ENCODE data around the gene TEAD2. TPM values are rescaled to one million over a fixed set of nuclear protein-coding genes. Genes with fewer than 3 reads are reported as not detected.

The TEAD2 gene
- total and polyA plus RNA-seq, 2 donors from 2014 or later: 15.7 to 30.2 TPM

- intact Hi-C loops (cut with DNase I): no loop called here
- peaks cover 0 to 15% (median 6%) of the 10 kb centered on the region in 3 donors for H3K36me3 ChIP-seq (ENCODE audit: control insufficient read depth in 2 of 3, insufficient read depth in 3 of 3, low read length in 3 of 3)
Measured at GRCh38 chr19:49344505-49345423, 17.5 kb downstream of the TEAD2 start.

GRCh38 chr19:49343123-49343522, 19.1 kb downstream of the TEAD2 start:
- TF ChIP-seq CTCF (IDR thresholded peaks at IDR 0.05; ENCODE audit: borderline replicate concordance, extremely low read depth, insufficient read depth): no peak
- H3K27me3 ChIP-seq (ENCODE audit: control insufficient read depth, insufficient read depth, low read length): no peaks in the 10 kb centered on the region
- peaks cover 0 to 9% (median 6%) of the 10 kb centered on the region in 3 donors for H3K36me3 ChIP-seq (ENCODE audit: control insufficient read depth in 2 of 3, insufficient read depth in 3 of 3, low read length in 3 of 3)

More at GRCh38 chr19:49344505-49345423, 17.5 kb downstream of the TEAD2 start:
- TF ChIP-seq CTCF (IDR thresholded peaks at IDR 0.05; ENCODE audit: borderline replicate concordance, extremely low read depth, insufficient read depth): no peak
- H3K9me3 ChIP-seq (ENCODE audit: control insufficient read depth in 2 of 3, insufficient read depth in 1 of 3, low read length in 3 of 3): no peaks in the 10 kb centered on the region
- DNase-seq (peak in 3 of 5 donors; percentile 42 to 55 (median 52)), FAIRE-seq (no peak)
- H3K27me3 ChIP-seq (ENCODE audit: control insufficient read depth, insufficient read depth, low read length): no peaks in the 10 kb centered on the region
- no peak overlapping the region for H3K9ac ChIP-seq (ENCODE audit: low read length in 3 of 3)
- peaks cover 0 to 8% (median 0%) of the 10 kb centered on the region in 3 donors for H3K4me1 ChIP-seq (ENCODE audit: control insufficient read depth in 2 of 3, insufficient read depth in 2 of 3, low read depth in 1 of 3, low read length in 3 of 3)
- H3K27ac ChIP-seq (ENCODE audit: low read depth in 2 of 2, low read length in 2 of 2): no peak overlapping the region
- no peak overlapping the region for H3K4me3 ChIP-seq (ENCODE audit: low read length in 3 of 3)

GRCh38 chr19:49342291-49342721, 19.9 kb downstream of the TEAD2 start:
- no peak for TF ChIP-seq CTCF (IDR thresholded peaks at IDR 0.05; ENCODE audit: borderline replicate concordance, extremely low read depth, insufficient read depth)
- no peaks in the 10 kb centered on the region for H3K9me3 ChIP-seq (ENCODE audit: control insufficient read depth in 2 of 3, insufficient read depth in 1 of 3, low read length in 3 of 3)
- peaks cover 0 to 7% (median 6%) of the 10 kb centered on the region in 3 donors for H3K36me3 ChIP-seq (ENCODE audit: control insufficient read depth in 2 of 3, insufficient read depth in 3 of 3, low read length in 3 of 3)
- H3K27me3 ChIP-seq (ENCODE audit: control insufficient read depth, insufficient read depth, low read length): no peaks in the 10 kb centered on the region
- H3K27ac ChIP-seq (ENCODE audit: low read depth in 2 of 2, low read length in 2 of 2): no peak overlapping the region
- intact Hi-C loops (cut with DNase I): no loop called here
- DNase-seq (peak in 1 of 5 donors; percentile 31), FAIRE-seq (no peak)
- peaks cover 0 to 14% (median 0%) of the 10 kb centered on the region in 3 donors for H3K4me1 ChIP-seq (ENCODE audit: control insufficient read depth in 2 of 3, insufficient read depth in 2 of 3, low read depth in 1 of 3, low read length in 3 of 3)
- no peak overlapping the region for H3K4me3 ChIP-seq (ENCODE audit: low read length in 3 of 3)
- no peak overlapping the region for H3K9ac ChIP-seq (ENCODE audit: low read length in 3 of 3)

More at GRCh38 chr19:49343123-49343522, 19.1 kb downstream of the TEAD2 start:
- Histone ChIP-seq H3K27ac (ENCODE audit: low read depth in 2 of 2, low read length in 2 of 2) (no peak overlapping the region), H3K4me1 (ENCODE audit: control insufficient read depth in 2 of 3, insufficient read depth in 2 of 3, low read depth in 1 of 3, low read length in 3 of 3) (peaks cover 0 to 14% (median 0%) of the 10 kb centered on the region in 3 donors), H3K4me3 (ENCODE audit: low read length in 3 of 3) (no peak overlapping the region), H3K9ac (ENCODE audit: low read length in 3 of 3) (no peak overlapping the region), H3K9me3 (ENCODE audit: control insufficient read depth in 2 of 3, insufficient read depth in 1 of 3, low read length in 3 of 3) (no peaks in the 10 kb centered on the region)
- peak in 1 of 5 donors; percentile 42 for DNase-seq
- FAIRE-seq: no peak
- intact Hi-C loops (cut with DNase I): no loop called here
